ENCODE results near the gene COPG2. TPM values are rescaled to one million over a fixed set of nuclear protein-coding genes. Genes with fewer than 3 reads are reported as not detected.
"Not testable (repeated sequence)": the region's sequence is repeated elsewhere in the genome, so short reads cannot be mapped to it uniquely, and the experiment has no call there.

The COPG2 gene
- polyA plus RNA-seq, 1 donor from 2014 or later, result 37.9 TPM

- H4K20me1 ChIP-seq (ENCODE audit: insufficient read depth), result peaks cover 8% of the 10 kb centered on the region
- peak; percentile 30 for TF ChIP-seq POLR2AphosphoS5 (IDR thresholded peaks at IDR 0.05)
- TF ChIP-seq MXI1 (conservative IDR thresholded peaks at IDR 0.05; ENCODE audit: poor library complexity, severe bottlenecking), result no peak
- TF ChIP-seq CTCF (IDR thresholded peaks at IDR 0.05; ENCODE audit: poor library complexity, severe bottlenecking), result no peak
- TF ChIP-seq REST (IDR thresholded peaks at IDR 0.05; ENCODE audit: borderline replicate concordance), result no peak
- no peak for TF ChIP-seq TAF1 (IDR thresholded peaks at IDR 0.05; ENCODE audit: low read depth)
- H3K9me2 ChIP-seq (ENCODE audit: insufficient read depth, low read length), result no peaks in the 10 kb centered on the region
- no peaks in the 10 kb centered on the region for H3F3A ChIP-seq (ENCODE audit: insufficient read depth, low read length, poor library complexity, severe bottlenecking)
- no peak overlapping the region for H3K9ac ChIP-seq (ENCODE audit: low read length)
- H3K79me2 ChIP-seq (replicated peaks; ENCODE audit: insufficient read depth, low read length), result no peaks in the 10 kb centered on the region
- no peak overlapping the region for H3K27ac ChIP-seq (ENCODE audit: low read length)
- H3K4me2 ChIP-seq (ENCODE audit: low read length), result no peak overlapping the region
- no peak overlapping the region for H2AFZ ChIP-seq (ENCODE audit: low read depth, low read length)
- H3K4me3 ChIP-seq (ENCODE audit: low read length), result no peak overlapping the region
- H3K36me3 ChIP-seq (ENCODE audit: insufficient read depth, low read length), result no peaks in the 10 kb centered on the region
- no peaks in the 10 kb centered on the region for H3K27me3 ChIP-seq (ENCODE audit: insufficient read depth, low read depth, low read length)
- no peaks in the 10 kb centered on the region for H3K9me3 ChIP-seq (ENCODE audit: low read length)
These were observed 143.9 kb downstream of the COPG2 start for GRCh38 chr7:130524628-130525027.

GRCh38 chr7:130523519-130524125, 144.9 kb downstream of the COPG2 start:
- not testable (repeated sequence) for H3K27ac ChIP-seq (ENCODE audit: low read length); H4K20me1 ChIP-seq (ENCODE audit: insufficient read depth); H3K9ac ChIP-seq (ENCODE audit: low read length); H2AFZ ChIP-seq (ENCODE audit: low read depth, low read length); H3K9me2 ChIP-seq (ENCODE audit: insufficient read depth, low read length); H3K4me3 ChIP-seq (ENCODE audit: low read length); H3F3A ChIP-seq (ENCODE audit: insufficient read depth, low read length, poor library complexity, severe bottlenecking); H3K36me3 ChIP-seq (ENCODE audit: insufficient read depth, low read length); H3K79me2 ChIP-seq (replicated peaks; ENCODE audit: insufficient read depth, low read length); H3K27me3 ChIP-seq (ENCODE audit: insufficient read depth, low read depth, low read length); H3K9me3 ChIP-seq (ENCODE audit: low read length); H3K4me2 ChIP-seq (ENCODE audit: low read length)

- H3K4me2 ChIP-seq (ENCODE audit: low read length), result no peak overlapping the region
- TF ChIP-seq EP300 (conservative IDR thresholded peaks at IDR 0.05; ENCODE audit: poor library complexity, severe bottlenecking) (no peak), POLR2AphosphoS5 (IDR thresholded peaks at IDR 0.05) (no peak), REST (IDR thresholded peaks at IDR 0.05; ENCODE audit: borderline replicate concordance) (no peak), SMC3 (conservative IDR thresholded peaks at IDR 0.05; ENCODE audit: poor library complexity) (no peak), TAF1 (IDR thresholded peaks at IDR 0.05; ENCODE audit: low read depth) (no peak)
- peaks cover 13% of the 10 kb centered on the region for H4K20me1 ChIP-seq (ENCODE audit: insufficient read depth)
- H3K9ac ChIP-seq (ENCODE audit: low read length), result no peak overlapping the region
- no peaks in the 10 kb centered on the region for H3K9me3 ChIP-seq (ENCODE audit: low read length)
- no peak overlapping the region for H3K4me3 ChIP-seq (ENCODE audit: low read length)
- no peak overlapping the region for H2AFZ ChIP-seq (ENCODE audit: low read depth, low read length)
- no peaks in the 10 kb centered on the region for H3K9me2 ChIP-seq (ENCODE audit: insufficient read depth, low read length)
- H3K27ac ChIP-seq (ENCODE audit: low read length), result no peak overlapping the region
- no peaks in the 10 kb centered on the region for H3F3A ChIP-seq (ENCODE audit: insufficient read depth, low read length, poor library complexity, severe bottlenecking)
- H3K36me3 ChIP-seq (ENCODE audit: insufficient read depth, low read length), result no peaks in the 10 kb centered on the region
- H3K27me3 ChIP-seq (ENCODE audit: insufficient read depth, low read depth, low read length), result no peaks in the 10 kb centered on the region
- H3K79me2 ChIP-seq (replicated peaks; ENCODE audit: insufficient read depth, low read length), result peaks cover under 1% of the 10 kb centered on the region
These were observed 147.1 kb downstream of the COPG2 start for GRCh38 chr7:130521258-130521951.
